TTC549 (cell line): ENCODE results near the gene KSR1.

ENCODE experiments used
- FAIRE-seq: peaks from 2 replicates; lab custom pipeline; 2012; peaks lifted over from hg19 to GRCh38; lab: Jason Lieb, UNC

The KSR1 gene

GRCh38 chr17:27591986-27592385 is 135.7 kb downstream of the KSR1 start:
- FAIRE-seq, result no peak

- FAIRE-seq, result no peak
Measured at GRCh38 chr17:27593232-27593856, 137.1 kb downstream of the KSR1 start.

GRCh38 chr17:27593857-27594255 is 137.6 kb downstream of the KSR1 start:
- no peak for FAIRE-seq

GRCh38 chr17:27595208-27595607 is 139.0 kb downstream of the KSR1 start:
- no peak for FAIRE-seq

GRCh38 chr17:27596096-27596495 is 139.8 kb downstream of the KSR1 start:
- no peak for FAIRE-seq

GRCh38 chr17:27596566-27597187 is 140.4 kb downstream of the KSR1 start:
- FAIRE-seq, result no peak

GRCh38 chr17:27597188-27597580 is 140.9 kb downstream of the KSR1 start:
- no peak for FAIRE-seq

- no peak for FAIRE-seq
Measured at GRCh38 chr17:27597783-27598320, 141.6 kb downstream of the KSR1 start.

- no peak for FAIRE-seq
Measured at GRCh38 chr17:27598337-27599050, 142.2 kb downstream of the KSR1 start.

- FAIRE-seq, result no peak
Measured at GRCh38 chr17:27600471-27600870, 144.2 kb downstream of the KSR1 start.

- FAIRE-seq, result no peak
Measured at GRCh38 chr17:27601069-27601974, 145.1 kb downstream of the KSR1 start.

GRCh38 chr17:27601975-27602302 is 145.7 kb downstream of the KSR1 start:
- no peak for FAIRE-seq

GRCh38 chr17:27602721-27603420 is 146.6 kb downstream of the KSR1 start:
- no peak for FAIRE-seq

GRCh38 chr17:27603421-27603770 is 147.1 kb downstream of the KSR1 start:
- no peak for FAIRE-seq

GRCh38 chr17:27603880-27604794 is 147.9 kb downstream of the KSR1 start:
- FAIRE-seq, result no peak

GRCh38 chr17:27605409-27605808 is 149.2 kb downstream of the KSR1 start:
- FAIRE-seq, result no peak

- FAIRE-seq, result no peak
Measured at GRCh38 chr17:27607521-27608091, 151.4 kb downstream of the KSR1 start.

GRCh38 chr17:27608328-27609230 is 152.3 kb downstream of the KSR1 start:
- no peak for FAIRE-seq

- FAIRE-seq, result no peak
Measured at GRCh38 chr17:27609611-27610303, 153.5 kb downstream of the KSR1 start.
